NK-92 treated with Interleukin-12 subunit alpha and Interleukin-12 subunit beta, amount 100 ng/mL, for 24 hours (cell line): ENCODE data around the gene GRPEL1.

Experiments
- DNase-seq: peaks from one replicate; lab custom pipeline; 2025; lab: John Stamatoyannopoulos, UW

GRPEL1 gene

GRCh38 chr4:7066006-7066405 lies 1.9 kb downstream of the GRPEL1 start:
- DNase-seq = no peak

- DNase-seq = no peak
Measured at GRCh38 chr4:7063362-7063761, 4.5 kb downstream of the GRPEL1 start.

- DNase-seq = no peak
Measured at GRCh38 chr4:7062816-7063215, 5.0 kb downstream of the GRPEL1 start.

- no peak for DNase-seq
Measured at GRCh38 chr4:7061815-7062214, 6.0 kb downstream of the GRPEL1 start.

GRCh38 chr4:7060346-7061150 lies 7.3 kb downstream of the GRPEL1 start:
- DNase-seq = no peak

GRCh38 chr4:7059662-7060061 lies 8.2 kb downstream of the GRPEL1 start:
- DNase-seq = no peak

- no peak for DNase-seq
Measured at GRCh38 chr4:7058792-7059191, 9.1 kb downstream of the GRPEL1 start.

- DNase-seq = no peak
Measured at GRCh38 chr4:7055990-7056325, 11.9 kb downstream of the GRPEL1 start.

GRCh38 chr4:7055111-7055989 lies 12.5 kb downstream of the GRPEL1 start:
- DNase-seq = no peak

- DNase-seq = no peak
Measured at GRCh38 chr4:7054106-7054880, 13.6 kb downstream of the GRPEL1 start.

GRCh38 chr4:7052923-7053715 lies 14.7 kb downstream of the GRPEL1 start:
- no peak for DNase-seq

GRCh38 chr4:7052313-7052712 lies 15.6 kb downstream of the GRPEL1 start:
- no peak for DNase-seq

GRCh38 chr4:7051905-7052304 lies 16.0 kb downstream of the GRPEL1 start:
- no peak for DNase-seq

GRCh38 chr4:7051144-7051495 lies 16.7 kb downstream of the GRPEL1 start:
- no peak for DNase-seq

- DNase-seq = no peak
Measured at GRCh38 chr4:7050481-7051143, 17.3 kb downstream of the GRPEL1 start.

GRCh38 chr4:7049739-7050138 lies 18.1 kb downstream of the GRPEL1 start:
- no peak for DNase-seq

- DNase-seq = no peak
Measured at GRCh38 chr4:7049295-7049694, 18.6 kb downstream of the GRPEL1 start.

- DNase-seq = no peak
Measured at GRCh38 chr4:7048642-7049041, 19.2 kb downstream of the GRPEL1 start.

- DNase-seq = no peak
Measured at GRCh38 chr4:7046971-7047370, 20.9 kb downstream of the GRPEL1 start.

GRCh38 chr4:7045961-7046921 lies 21.6 kb downstream of the GRPEL1 start:
- DNase-seq = no peak
